NCI-H345 (cell line): ENCODE measurements around the gene GNAI2.
"Not testable (repeated sequence)": the region's sequence is repeated elsewhere in the genome, so short reads cannot be mapped to it uniquely, and the experiment has no call there.

ENCODE experiments used
- DNase-seq: peaks from one replicate; lab custom pipeline; 2025; lab: John Stamatoyannopoulos, UW

GNAI2 gene

GRCh38 chr3:50278123-50278879, 42.3 kb downstream of the GNAI2 start:
- no peak for DNase-seq

DNA sequence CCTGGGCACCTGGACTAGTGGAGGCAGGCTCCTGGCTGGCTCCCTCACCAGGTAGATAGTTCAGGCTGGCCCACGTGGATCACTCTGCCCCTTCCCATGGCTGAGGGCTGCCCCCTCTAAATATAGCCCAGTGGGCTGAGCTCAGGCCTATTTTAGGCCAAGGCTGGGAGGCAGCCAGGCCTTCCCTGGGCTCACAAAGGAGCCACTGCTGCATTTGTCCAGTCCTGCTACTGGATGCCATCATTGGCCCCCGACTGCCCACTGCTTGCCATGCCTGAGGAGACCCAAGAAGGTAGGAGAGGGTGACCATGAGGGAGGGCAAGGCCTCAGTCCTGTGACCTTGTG, 42.8 kb downstream of the GNAI2 start, which contains the start of gene LSMEM2:
Gene LSMEM2, plus strand, starts transcription at position 208 of the 345 bp plus-strand sequence. Its CDS starts 27 bp downstream, at position 235.
- no peak for DNase-seq

- DNase-seq = no peak
These were observed 43.4 kb downstream of the GNAI2 start for GRCh38 chr3:50279255-50280016.

DNA sequence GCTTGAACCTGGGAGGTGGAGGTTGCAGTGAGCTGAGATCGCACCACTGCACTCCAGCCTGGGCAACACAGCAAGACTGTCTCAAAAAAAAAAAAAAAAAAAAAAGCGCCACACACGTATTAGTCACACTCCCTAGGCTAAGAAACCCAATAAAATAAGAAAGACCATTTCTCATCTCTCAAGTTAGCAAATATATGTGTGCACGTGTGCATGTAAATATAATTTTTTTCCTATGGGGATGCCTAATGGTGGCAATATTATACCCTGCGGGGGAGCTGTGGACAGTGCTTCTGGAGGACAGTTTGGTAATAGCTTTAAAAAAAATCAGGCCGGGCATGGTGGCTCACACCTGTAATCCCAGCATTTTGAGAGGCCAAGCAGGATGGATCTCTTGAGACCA, 48.1 kb downstream of the GNAI2 start:
- DNase-seq = not testable (repeated sequence)

- no peak for DNase-seq
These were observed 50.6 kb downstream of the GNAI2 start for GRCh38 chr3:50286322-50287227.

- DNase-seq = no peak
These were observed 51.3 kb downstream of the GNAI2 start for GRCh38 chr3:50287262-50287661.

- no peak for DNase-seq
These were observed 52.5 kb downstream of the GNAI2 start for GRCh38 chr3:50288387-50289007.

DNA sequence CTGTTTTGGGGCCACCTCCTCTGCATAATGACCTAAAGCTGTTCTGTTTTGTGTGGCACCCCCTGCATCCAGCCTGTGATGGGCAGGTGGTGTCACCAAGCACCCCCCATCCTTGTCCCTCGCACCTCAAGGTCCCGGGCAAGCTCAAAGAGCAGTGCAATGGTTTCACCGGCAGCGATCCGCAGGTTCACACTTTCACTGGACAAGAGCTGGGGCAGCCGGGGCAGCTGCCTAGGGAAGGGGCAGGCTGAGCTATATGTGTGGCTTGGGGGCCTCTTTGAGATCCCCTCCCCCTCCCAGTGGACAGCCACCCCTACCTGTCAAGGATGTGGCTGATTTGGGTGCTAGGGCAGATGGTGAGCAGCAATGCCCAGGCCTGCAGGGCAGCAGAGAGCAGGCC, 53.1 kb downstream of the GNAI2 start:
- DNase-seq = no peak

GRCh38 chr3:50290161-50290641, 54.2 kb downstream of the GNAI2 start:
- DNase-seq = no peak

GRCh38 chr3:50292159-50293078, 56.4 kb downstream of the GNAI2 start, which contains the start of gene IFRD2:
Gene IFRD2 (minus strand): TSS chr3:50292429. CDS start chr3:50292274, 155 bp downstream.
- peak; percentile 94 for DNase-seq

GRCh38 chr3:50293079-50293801, 57.2 kb downstream of the GNAI2 start:
- DNase-seq = no peak

DNA sequence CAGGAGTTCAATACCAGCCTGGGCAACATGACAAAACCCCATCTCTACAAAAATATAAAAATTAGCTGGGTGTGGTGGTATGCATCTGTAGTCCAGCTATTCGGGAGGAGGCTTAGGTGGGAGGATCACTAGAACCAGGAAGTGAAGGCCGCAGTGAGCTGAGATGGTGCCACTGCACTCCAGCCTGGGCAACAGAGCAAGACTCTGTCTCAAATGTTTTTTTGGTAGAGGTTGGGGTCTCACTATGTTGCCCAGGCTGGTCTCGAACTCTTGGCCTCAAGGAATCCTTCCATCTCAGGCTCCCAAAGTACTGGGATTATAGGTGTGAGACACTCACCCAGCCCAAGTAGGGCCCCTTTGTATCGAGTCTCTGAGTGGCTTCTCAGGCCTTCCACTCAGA, 58.1 kb downstream of the GNAI2 start:
- no peak for DNase-seq

- DNase-seq = no peak
These were observed 58.7 kb downstream of the GNAI2 start for GRCh38 chr3:50294492-50295403.

GRCh38 chr3:50295553-50296431, 59.8 kb downstream of the GNAI2 start:
- no peak for DNase-seq

- no peak for DNase-seq
These were observed 60.8 kb downstream of the GNAI2 start for GRCh38 chr3:50296721-50297383.

DNA sequence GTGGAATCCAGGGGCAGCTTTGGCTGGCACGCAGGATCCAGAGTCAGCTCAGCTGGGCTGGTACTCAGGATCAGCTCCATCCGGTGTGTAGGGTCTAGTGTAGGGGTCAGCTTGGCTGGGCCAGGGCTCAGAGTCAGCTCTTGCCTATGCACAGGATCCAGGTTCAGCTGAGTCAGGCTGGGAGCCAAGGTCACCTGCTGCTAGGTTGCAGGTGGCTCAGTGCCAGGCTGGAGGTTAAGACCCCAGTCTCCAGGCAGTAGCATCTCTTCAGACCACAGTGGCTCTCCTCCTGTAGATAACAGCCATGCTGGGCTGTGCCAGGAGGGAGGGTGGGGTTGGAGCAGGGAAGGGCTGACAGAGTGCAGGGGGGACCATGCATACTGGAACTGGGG, 61.4 kb downstream of the GNAI2 start:
- DNase-seq = no peak
